ENCODE results near the gene CDKN1A. TPM values are rescaled to one million over a fixed set of nuclear protein-coding genes. Genes with fewer than 3 reads are reported as not detected.

CDKN1A gene
- total and polyA plus RNA-seq, 9 of the 15 experiments (the other 6 are each of a cell fraction or from before 2014, with no cell fraction given): 0.25 to 8.1 (median 5.1) TPM

DNA sequence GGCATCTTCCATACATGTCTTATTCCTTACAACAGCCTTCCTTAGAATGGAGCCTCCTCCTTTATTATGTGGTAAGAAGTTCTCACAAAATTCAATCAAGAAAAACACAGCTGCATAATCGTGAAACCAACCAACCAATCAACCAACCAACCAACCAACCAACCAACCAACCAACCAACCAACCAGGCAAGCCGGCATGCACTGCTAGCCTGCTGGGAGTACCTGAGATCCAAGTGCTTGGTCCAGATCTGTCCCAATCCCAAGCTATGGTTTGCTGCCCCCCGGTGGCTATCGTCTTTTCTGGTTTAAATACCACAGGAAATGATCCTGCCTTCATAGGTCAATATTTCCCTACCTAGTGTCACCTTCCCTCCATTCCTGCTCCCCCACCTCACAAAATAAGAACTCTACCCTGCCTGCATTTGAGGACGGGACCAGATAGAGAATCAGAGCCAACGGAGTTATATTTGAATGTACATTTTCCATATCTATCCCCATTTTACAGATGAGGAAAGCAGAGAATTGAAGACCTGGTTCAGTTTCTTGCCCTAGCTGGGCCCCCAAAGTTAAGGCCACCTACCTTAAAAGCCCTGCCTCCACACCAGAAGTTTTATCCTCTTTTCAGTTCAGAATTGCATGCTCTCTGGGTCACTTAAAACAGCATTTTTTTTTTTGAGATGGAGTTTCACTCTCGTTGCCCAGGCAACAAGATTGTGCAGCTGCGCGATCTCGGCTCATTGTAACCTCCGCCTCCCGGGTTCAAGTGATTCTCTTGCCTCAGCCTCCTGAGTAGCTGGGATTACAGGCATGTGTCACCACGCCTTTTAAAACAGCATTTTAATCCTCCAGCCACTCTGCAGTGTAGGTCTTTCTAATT, 46.2 kb downstream of the CDKN1A start (continued):
- TF ChIP-seq, protein P1, sequence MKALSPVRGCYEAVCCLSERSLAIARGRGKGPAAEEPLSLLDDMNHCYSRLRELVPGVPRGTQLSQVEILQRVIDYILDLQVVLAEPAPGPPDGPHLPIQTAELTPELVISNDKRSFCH (CRISPR knock-in tag; IDR thresholded peaks at IDR 0.05): no peak
- TF ChIP-seq, protein P1 (tag; IDR thresholded peaks at IDR 0.05): 0 out of 2 replicates have a peak, but pooled peaks have one; percentile 46
- TF ChIP-seq L3MBTL2 (IDR thresholded peaks at IDR 0.05) (no peak), ZNF165 (CRISPR knock-in tag; IDR thresholded peaks at IDR 0.05; ENCODE audit: borderline replicate concordance) (no peak), HNRNPLL (IDR thresholded peaks at IDR 0.05; ENCODE audit: low read depth, low read length, poor library complexity, severe bottlenecking) (peak; percentile 20), ZNF121 (CRISPR knock-in tag; conservative IDR thresholded peaks at IDR 0.05) (no peak), ZKSCAN8 (CRISPR knock-in tag; IDR thresholded peaks at IDR 0.05) (no peak)
- TF ChIP-seq, protein P2, sequence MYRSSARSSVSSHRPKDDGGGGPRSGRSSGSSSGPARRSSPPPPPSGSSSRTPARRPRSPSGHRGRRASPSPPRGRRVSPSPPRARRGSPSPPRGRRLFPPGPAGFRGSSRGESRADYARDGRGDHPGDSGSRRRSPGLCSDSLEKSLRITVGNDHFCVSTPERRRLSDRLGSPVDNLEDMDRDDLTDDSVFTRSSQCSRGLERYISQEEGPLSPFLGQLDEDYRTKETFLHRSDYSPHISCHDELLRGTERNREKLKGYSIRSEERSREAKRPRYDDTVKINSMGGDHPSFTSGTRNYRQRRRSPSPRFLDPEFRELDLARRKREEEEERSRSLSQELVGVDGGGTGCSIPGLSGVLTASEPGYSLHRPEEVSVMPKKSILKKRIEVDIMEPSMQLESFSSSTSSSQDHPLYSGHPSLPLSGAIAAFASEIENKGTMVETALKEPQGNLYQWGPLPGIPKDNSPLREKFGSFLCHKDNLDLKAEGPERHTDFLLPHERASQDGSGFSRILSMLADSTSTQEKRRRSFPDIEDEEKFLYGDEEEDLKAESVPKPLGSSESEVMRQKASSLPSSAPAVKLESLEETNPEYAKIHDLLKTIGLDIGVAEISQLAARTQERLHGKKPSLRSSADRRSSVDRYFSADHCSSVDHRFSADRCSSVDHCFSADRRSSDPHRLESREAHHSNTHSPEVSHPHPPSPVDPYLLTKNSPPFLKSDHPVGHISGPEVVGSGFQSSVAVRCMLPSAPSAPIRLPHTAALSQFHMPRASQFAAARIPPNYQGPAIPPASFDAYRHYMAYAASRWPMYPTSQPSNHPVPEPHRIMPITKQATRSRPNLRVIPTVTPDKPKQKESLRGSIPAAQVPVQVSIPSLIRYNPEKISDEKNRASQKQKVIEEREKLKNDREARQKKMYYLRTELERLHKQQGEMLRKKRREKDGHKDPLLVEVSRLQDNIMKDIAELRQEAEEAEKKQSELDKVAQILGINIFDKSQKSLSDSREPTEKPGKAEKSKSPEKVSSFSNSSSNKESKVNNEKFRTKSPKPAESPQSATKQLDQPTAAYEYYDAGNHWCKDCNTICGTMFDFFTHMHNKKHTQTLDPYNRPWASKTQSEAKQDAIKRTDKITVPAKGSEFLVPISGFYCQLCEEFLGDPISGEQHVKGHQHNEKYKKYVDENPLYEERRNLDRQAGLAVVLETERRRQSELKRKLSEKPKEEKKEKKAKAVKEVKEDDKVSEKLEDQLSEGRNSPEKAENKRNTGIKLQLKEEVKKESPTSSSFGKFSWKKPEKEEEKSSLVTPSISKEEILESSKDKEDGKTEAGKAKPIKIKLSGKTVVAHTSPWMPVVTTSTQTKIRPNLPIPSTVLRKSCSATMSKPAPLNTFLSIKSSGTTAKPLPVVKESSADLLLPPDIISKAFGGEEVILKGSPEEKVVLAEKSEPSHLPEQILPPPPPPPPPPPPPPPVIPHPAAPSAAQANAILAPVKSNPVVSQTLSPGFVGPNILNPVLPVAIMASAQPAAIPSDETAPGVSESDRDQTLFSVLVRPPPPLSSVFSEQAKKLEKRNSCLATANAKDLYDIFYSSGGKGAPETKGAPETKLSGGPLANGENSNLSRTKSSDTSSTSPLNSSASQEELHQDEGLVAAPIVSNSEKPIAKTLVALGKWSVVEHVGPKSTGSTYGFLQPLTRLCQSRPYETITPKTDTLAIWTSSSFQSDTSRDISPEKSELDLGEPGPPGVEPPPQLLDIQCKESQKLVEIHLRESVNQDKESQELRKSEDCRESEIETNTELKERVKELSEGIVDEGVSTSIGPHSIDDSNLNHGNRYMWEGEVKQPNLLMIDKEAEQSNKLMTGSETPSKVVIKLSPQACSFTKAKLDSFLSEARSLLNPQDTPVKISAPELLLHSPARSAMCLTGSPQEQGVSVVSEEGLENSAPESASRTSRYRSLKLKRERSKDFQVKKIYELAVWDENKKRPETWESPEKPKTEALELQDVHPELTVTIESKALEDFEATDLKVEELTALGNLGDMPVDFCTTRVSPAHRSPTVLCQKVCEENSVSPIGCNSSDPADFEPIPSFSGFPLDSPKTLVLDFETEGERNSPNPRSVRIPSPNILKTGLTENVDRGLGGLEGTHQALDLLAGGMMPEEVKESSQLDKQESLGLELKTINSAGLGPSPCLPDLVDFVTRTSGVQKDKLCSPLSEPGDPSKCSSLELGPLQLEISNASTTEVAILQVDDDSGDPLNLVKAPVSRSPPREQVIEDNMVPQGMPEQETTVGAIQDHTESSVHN (IDR thresholded peaks at IDR 0.05; ENCODE audit: borderline replicate concordance in 1 of 2, low read depth in 1 of 2): no peak
- TF ChIP-seq, protein P3, sequence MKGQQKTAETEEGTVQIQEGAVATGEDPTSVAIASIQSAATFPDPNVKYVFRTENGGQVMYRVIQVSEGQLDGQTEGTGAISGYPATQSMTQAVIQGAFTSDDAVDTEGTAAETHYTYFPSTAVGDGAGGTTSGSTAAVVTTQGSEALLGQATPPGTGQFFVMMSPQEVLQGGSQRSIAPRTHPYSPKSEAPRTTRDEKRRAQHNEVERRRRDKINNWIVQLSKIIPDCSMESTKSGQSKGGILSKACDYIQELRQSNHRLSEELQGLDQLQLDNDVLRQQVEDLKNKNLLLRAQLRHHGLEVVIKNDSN (CRISPR knock-in tag; IDR thresholded peaks at IDR 0.05): no peak
- TF ChIP-seq, protein P4, sequence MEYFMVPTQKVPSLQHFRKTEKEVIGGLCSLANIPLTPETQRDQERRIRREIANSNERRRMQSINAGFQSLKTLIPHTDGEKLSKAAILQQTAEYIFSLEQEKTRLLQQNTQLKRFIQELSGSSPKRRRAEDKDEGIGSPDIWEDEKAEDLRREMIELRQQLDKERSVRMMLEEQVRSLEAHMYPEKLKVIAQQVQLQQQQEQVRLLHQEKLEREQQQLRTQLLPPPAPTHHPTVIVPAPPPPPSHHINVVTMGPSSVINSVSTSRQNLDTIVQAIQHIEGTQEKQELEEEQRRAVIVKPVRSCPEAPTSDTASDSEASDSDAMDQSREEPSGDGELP (CRISPR knock-in tag; IDR thresholded peaks at IDR 0.05; ENCODE audit: borderline replicate concordance): no peak
- TF ChIP-seq, protein P5, sequence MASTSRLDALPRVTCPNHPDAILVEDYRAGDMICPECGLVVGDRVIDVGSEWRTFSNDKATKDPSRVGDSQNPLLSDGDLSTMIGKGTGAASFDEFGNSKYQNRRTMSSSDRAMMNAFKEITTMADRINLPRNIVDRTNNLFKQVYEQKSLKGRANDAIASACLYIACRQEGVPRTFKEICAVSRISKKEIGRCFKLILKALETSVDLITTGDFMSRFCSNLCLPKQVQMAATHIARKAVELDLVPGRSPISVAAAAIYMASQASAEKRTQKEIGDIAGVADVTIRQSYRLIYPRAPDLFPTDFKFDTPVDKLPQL (IDR thresholded peaks at IDR 0.05; ENCODE audit: extremely low read depth, insufficient read length): no peak

Measured in K562 (cell line).